GM12874 (cell line): ENCODE data around the gene KCNN3.

ENCODE experiments used
- TF ChIP-seq, protein P1 (sequence below): IDR thresholded peaks from 2 replicates; pipeline ENCODE4 v1.5.1; 2011; ENCODE audit warnings: low read depth, mild to moderate bottlenecking, control low read depth, low read length, moderate library complexity; ENCODE audit not compliant: insufficient read depth

KCNN3 gene

DNA sequence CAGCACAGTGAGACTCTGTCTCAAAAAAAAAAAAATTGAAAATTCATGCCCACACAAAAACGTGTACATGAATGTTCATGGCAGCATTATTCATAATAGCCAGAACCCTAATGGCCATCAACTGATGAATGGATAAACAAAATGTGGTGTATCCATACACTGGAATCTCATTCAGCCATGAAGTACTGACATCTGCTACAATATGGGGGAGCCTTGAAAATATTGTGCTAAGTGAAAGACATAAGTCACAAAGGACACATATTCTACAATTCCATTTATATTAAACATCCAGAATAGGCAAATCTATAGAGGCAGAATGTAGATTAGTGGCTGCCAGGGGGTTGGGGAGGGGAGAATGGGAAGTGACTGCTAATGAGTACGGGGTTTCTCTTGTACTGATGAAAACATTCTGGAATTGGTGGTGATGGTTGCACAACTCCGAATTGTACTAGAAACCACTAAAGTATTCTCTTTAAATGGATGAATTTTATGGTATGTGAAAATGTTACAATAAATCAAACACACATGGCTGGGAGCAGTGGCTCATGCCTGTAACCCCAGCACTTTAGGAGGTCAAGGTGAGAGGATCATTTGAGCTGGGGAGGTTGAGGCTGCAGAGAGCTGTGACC lies 33.0 kb upstream of the KCNN3 start:
- TF ChIP-seq, protein P1, sequence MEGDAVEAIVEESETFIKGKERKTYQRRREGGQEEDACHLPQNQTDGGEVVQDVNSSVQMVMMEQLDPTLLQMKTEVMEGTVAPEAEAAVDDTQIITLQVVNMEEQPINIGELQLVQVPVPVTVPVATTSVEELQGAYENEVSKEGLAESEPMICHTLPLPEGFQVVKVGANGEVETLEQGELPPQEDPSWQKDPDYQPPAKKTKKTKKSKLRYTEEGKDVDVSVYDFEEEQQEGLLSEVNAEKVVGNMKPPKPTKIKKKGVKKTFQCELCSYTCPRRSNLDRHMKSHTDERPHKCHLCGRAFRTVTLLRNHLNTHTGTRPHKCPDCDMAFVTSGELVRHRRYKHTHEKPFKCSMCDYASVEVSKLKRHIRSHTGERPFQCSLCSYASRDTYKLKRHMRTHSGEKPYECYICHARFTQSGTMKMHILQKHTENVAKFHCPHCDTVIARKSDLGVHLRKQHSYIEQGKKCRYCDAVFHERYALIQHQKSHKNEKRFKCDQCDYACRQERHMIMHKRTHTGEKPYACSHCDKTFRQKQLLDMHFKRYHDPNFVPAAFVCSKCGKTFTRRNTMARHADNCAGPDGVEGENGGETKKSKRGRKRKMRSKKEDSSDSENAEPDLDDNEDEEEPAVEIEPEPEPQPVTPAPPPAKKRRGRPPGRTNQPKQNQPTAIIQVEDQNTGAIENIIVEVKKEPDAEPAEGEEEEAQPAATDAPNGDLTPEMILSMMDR: no peak

DNA sequence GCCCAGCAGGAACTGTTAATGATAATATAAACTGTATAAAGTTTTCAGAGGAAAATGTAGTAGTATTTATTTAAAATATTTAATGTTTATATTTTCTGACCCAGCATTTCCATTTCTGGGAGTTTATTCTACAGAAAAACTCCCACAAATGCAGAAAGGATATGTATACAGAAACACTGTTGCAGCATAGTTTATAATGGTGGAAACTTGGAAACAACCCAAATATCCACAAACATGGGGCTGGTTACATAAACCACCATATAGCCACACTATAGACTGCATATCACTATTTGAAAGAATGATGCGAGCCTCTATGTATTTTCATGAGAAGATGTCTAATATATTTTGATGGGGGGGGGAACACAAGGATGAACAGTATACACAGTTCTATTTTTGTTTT lies 31.5 kb upstream of the KCNN3 start:
- TF ChIP-seq, protein P1: no peak

DNA sequence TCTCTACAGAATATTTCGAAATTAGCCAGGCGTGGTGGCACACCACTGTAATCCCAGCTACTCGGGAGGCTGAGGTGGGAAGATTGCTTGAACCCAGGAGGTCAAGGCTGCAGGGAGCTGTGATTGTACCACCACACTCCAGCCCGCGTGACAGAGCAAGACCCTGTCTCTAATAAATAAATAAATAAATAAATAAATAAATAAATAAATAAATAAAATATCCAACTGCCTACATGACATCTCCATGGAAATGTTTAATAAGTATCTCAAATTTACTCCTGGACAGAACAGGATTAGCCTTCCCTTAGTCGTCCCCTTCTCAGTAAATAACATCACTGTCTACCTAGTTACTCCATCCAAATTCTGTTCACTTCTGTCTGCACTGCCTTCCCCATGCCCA lies 29.0 kb upstream of the KCNN3 start:
- TF ChIP-seq, protein P1: no peak

DNA sequence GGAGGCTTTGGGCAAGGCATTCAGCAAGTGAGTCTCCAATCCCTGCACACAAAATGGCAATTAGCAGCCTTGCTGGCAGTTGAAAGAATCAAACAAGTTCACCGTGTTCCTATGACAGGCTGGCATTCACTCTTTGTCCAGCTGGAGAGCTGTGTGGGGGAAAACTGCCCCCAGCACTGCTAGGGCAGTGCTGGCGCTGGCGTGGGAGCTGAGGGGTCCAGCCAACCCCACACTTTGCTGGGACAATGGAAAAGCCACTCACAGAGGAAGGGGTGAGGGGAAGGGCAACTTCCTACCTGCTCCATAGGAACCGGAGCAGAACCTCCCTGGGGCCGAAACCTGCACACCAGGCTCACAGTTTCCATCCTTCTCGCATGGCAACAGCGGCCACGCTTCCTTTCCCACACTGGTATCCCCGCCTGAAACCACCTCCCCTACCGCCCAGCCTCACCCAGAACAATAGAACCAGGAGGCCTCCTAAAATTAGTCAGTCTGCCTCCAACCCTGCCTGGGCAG lies 26.7 kb upstream of the KCNN3 start:
- TF ChIP-seq, protein P1: no peak

DNA sequence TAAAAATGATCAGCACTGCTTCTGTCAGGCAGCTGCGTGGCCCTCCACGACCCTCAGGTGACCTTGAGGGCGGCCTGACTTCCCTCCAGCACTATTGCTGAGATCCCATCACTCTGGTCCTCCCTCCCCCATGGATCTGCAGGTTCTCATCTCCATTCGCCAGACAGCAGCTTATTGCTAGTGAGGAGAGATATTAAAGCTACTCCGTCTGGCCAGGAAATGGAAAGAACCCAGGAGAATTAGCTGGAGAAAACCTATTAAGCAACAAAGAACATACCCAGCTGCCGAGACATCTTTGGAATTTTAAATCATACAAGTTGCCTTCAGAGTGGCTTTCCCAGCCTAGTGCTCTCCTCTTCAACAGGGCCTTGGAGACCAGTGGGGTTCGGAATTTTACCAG lies 25.7 kb upstream of the KCNN3 start:
- TF ChIP-seq, protein P1: no peak

DNA sequence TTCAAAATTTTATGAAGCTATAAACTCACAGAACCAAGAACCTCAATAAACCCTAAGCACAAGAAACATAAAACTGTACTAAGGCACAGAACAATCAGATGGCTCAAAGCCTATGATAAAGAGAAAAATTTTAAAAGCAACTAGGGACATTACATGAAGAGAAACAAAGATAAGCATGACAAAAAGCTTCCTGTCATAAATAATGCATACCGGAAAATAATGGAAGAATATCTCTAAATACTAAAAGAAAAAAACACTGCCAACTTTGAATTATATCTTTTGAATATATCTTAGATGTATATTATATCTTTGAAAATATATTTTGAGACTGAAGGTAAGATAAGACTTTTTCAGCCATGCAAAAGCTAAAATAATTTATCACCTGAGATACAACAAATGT lies 21.4 kb upstream of the KCNN3 start:
- TF ChIP-seq, protein P1: no peak

DNA sequence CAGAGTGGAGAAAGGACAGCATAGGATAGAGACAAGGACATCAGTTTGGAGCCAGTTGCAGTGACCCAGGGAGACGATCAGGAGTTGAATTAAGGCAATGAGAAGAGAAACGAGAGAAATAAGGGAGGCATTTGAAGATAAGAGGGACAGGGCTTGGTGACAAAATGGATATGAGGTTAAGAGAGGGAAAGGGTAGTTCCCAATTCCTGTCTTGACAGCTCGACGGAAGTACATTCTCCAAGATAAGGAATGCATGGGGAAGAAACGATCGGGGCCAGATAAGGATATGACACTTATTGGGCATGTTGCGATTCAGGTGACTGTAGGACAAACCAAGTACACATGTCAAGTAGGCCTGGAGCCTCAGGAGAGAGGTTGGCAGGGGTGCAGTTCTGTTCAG lies 18.7 kb upstream of the KCNN3 start:
- TF ChIP-seq, protein P1: no peak
